ENCODE results near the gene KCNG4. TPM values are rescaled to one million over a fixed set of nuclear protein-coding genes. Genes with fewer than 3 reads are reported as not detected.

The KCNG4 gene
- total RNA-seq, 1 experiment from 2014 or later, result not detected

DNA sequence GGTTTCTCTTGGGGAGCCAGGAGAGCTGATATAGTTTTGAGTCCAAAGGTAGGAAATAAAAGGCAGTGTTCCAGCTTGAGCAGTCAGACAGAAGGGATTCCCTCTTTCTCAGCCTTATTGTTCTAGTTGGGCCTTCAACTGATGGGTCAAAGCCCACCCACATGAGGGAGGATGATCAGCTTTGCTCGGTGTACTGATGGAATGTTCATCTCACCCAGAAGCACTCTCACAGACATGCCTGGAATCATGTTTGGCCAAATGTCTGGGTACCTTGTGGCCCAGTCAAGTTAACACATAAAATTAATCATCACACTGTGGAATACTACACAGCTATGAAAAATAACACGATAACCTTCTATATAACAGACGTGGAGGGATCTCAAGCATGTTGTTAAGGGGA lies 23.1 kb upstream of the KCNG4 start:
- no peaks in the 10 kb centered on the region for H3K4me1 ChIP-seq (ENCODE audit: insufficient read depth, low read length, poor library complexity, severe bottlenecking)
- CTCF ChIA-PET, result no interaction called here
- no peak overlapping the region for H3K4me3 ChIP-seq (ENCODE audit: low read depth, low read length, poor library complexity, severe bottlenecking)
- H3K27me3 ChIP-seq (replicated peaks; ENCODE audit: insufficient read depth, low read depth, low read length, poor library complexity), result no peaks in the 10 kb centered on the region
- no peak overlapping the region for H3K27ac ChIP-seq (ENCODE audit: low read depth, low read length, poor library complexity, severe bottlenecking)
- no TSS peak for BruUV-seq (replicated peaks)
- H3K9me3 ChIP-seq (ENCODE audit: low read depth, low read length, poor library complexity, severe bottlenecking), result no peaks in the 10 kb centered on the region
- intact Hi-C loops (cut with micrococcal nuclease; ENCODE audit: unreplicated experiment), result no loop called here
- DNase-seq (ENCODE audit: low spot score), result no peak
- H3K36me3 ChIP-seq (ENCODE audit: insufficient read depth, low read length, poor library complexity, severe bottlenecking), result no peaks in the 10 kb centered on the region
- TF ChIP-seq, protein P1, sequence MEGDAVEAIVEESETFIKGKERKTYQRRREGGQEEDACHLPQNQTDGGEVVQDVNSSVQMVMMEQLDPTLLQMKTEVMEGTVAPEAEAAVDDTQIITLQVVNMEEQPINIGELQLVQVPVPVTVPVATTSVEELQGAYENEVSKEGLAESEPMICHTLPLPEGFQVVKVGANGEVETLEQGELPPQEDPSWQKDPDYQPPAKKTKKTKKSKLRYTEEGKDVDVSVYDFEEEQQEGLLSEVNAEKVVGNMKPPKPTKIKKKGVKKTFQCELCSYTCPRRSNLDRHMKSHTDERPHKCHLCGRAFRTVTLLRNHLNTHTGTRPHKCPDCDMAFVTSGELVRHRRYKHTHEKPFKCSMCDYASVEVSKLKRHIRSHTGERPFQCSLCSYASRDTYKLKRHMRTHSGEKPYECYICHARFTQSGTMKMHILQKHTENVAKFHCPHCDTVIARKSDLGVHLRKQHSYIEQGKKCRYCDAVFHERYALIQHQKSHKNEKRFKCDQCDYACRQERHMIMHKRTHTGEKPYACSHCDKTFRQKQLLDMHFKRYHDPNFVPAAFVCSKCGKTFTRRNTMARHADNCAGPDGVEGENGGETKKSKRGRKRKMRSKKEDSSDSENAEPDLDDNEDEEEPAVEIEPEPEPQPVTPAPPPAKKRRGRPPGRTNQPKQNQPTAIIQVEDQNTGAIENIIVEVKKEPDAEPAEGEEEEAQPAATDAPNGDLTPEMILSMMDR (conservative IDR thresholded peaks at IDR 0.05; ENCODE audit: low read depth, low read length), result no peak
- no peak for TF ChIP-seq EZH2 (IDR thresholded peaks at IDR 0.05; ENCODE audit: borderline replicate concordance, low read depth, low read length, poor library complexity, severe bottlenecking)
- POLR2A ChIA-PET (ENCODE audit: low non-redundant PET), result no interaction called here

DNA sequence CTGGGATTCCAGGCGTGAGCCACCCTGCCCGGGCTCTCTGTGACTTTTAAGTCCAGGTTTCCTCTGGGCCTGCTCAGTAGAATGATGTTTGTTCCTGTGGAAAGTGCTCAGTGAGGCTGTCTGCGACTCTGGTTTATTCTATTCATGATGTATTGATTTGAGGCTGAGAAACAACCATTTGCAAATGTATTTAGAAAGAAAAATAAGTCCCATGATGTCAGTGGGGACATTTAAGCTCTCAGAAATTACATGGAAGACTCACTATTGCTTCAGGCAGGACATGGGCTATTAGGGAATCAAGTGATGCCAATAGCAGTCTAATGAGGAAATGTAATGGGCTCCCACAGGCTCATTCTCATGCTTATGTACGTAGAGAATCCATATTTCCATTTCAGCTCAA lies 22.2 kb upstream of the KCNG4 start:
- no TSS peak for BruUV-seq (replicated peaks)
- POLR2A ChIA-PET (ENCODE audit: low non-redundant PET), result no interaction called here
- no peaks in the 10 kb centered on the region for H3K27me3 ChIP-seq (replicated peaks; ENCODE audit: insufficient read depth, low read depth, low read length, poor library complexity)

DNA sequence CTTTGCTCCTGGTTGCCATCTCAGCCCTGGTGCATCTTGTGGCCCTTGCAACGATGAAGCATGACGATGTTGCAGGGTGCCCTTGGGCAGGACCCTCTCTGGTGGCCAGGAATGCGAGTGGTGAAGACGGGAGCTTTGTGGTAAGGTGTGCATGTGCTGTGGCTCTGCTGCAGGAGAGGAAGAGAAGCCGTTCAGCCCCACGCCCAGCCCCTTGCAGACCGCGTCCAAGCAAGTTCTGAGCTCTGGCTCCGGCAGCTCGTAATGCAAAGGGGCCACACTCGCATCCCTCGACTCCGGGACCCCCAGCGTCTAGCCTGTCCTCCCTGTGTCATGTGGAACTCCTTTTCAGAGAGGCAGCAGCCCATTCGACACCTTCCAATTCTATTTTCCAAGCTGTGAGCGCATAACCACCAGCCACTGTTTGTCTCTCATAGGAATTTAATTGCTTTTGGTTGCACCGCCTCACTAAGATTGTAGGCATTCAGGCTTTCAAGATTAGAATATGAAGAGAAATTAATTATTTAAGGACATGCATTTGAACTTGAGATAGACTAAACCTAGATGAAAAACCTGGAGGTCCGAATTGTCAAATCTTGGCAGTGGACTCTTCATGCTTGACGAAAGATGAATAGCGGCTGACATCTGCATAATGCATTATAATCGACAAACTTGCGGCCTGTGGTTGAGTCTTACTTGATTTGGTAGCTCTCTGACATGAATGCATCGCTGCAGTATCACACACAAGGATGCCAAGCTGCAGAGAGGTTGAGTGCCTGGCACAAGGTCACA lies 21.1 kb upstream of the KCNG4 start:
- DNase-seq (ENCODE audit: low spot score), result no peak
- Histone ChIP-seq H3K4me3 (ENCODE audit: low read depth, low read length, poor library complexity, severe bottlenecking) (no peak overlapping the region), H3K9me3 (ENCODE audit: low read depth, low read length, poor library complexity, severe bottlenecking) (no peaks in the 10 kb centered on the region), H3K36me3 (ENCODE audit: insufficient read depth, low read length, poor library complexity, severe bottlenecking) (no peaks in the 10 kb centered on the region), H3K4me1 (ENCODE audit: insufficient read depth, low read length, poor library complexity, severe bottlenecking) (no peaks in the 10 kb centered on the region), H3K27me3 (replicated peaks; ENCODE audit: insufficient read depth, low read depth, low read length, poor library complexity) (peaks cover 8% of the 10 kb centered on the region), H3K27ac (ENCODE audit: low read depth, low read length, poor library complexity, severe bottlenecking) (no peak overlapping the region)
- intact Hi-C loops (cut with micrococcal nuclease; ENCODE audit: unreplicated experiment), result no loop called here
- CTCF ChIA-PET, result no interaction called here
- BruUV-seq (replicated peaks), result no TSS peak
- POLR2A ChIA-PET (ENCODE audit: low non-redundant PET), result no interaction called here
- TF ChIP-seq, protein P1 (conservative IDR thresholded peaks at IDR 0.05; ENCODE audit: low read depth, low read length), result no peak
- TF ChIP-seq EZH2 (IDR thresholded peaks at IDR 0.05; ENCODE audit: borderline replicate concordance, low read depth, low read length, poor library complexity, severe bottlenecking), result no peak

More for the DNA sequence above, 22.2 kb upstream of the KCNG4 start:
- intact Hi-C loops (cut with micrococcal nuclease; ENCODE audit: unreplicated experiment), result no loop called here
- no peak for DNase-seq (ENCODE audit: low spot score)
- no peaks in the 10 kb centered on the region for H3K36me3 ChIP-seq (ENCODE audit: insufficient read depth, low read length, poor library complexity, severe bottlenecking)
- H3K4me3 ChIP-seq (ENCODE audit: low read depth, low read length, poor library complexity, severe bottlenecking), result no peak overlapping the region
- H3K9me3 ChIP-seq (ENCODE audit: low read depth, low read length, poor library complexity, severe bottlenecking), result no peaks in the 10 kb centered on the region
- H3K27ac ChIP-seq (ENCODE audit: low read depth, low read length, poor library complexity, severe bottlenecking), result no peak overlapping the region
- no peak for TF ChIP-seq EZH2 (IDR thresholded peaks at IDR 0.05; ENCODE audit: borderline replicate concordance, low read depth, low read length, poor library complexity, severe bottlenecking)
- CTCF ChIA-PET, result no interaction called here
- no peaks in the 10 kb centered on the region for H3K4me1 ChIP-seq (ENCODE audit: insufficient read depth, low read length, poor library complexity, severe bottlenecking)

DNA sequence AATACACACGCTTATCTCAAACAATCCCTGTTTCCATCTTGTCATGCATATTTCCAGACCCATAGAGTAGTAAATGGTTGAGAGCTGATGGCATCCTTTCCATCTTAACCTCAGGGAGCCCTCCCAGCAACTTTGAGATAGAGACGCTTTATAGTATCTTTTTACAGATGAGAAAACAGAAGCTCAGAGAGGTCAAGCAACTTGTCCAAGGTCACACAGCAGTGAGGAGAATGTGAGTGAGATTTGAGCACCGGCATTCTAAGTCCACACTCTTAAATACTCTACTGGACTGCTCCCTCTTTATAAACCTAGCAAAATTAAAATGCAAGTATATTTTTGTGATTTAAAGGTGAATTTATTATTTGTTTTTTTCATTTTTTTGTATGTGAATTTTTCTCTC lies 19.9 kb upstream of the KCNG4 start:
- Histone ChIP-seq H3K9me3 (ENCODE audit: low read depth, low read length, poor library complexity, severe bottlenecking) (no peaks in the 10 kb centered on the region), H3K4me3 (ENCODE audit: low read depth, low read length, poor library complexity, severe bottlenecking) (no peak overlapping the region), H3K27ac (ENCODE audit: low read depth, low read length, poor library complexity, severe bottlenecking) (no peak overlapping the region), H3K36me3 (ENCODE audit: insufficient read depth, low read length, poor library complexity, severe bottlenecking) (no peaks in the 10 kb centered on the region), H3K4me1 (ENCODE audit: insufficient read depth, low read length, poor library complexity, severe bottlenecking) (no peaks in the 10 kb centered on the region), H3K27me3 (replicated peaks; ENCODE audit: insufficient read depth, low read depth, low read length, poor library complexity) (peaks cover 16% of the 10 kb centered on the region)
- ChIA-PET CTCF (no interaction called here), POLR2A (ENCODE audit: low non-redundant PET) (interaction anchor here (0.7 kb wide), 1 partner anchor 11 kb away, joined by 6 read pairs; no protein-coding TSS in a partner anchor)
- no TSS peak for BruUV-seq (replicated peaks)
- intact Hi-C loops (cut with micrococcal nuclease; ENCODE audit: unreplicated experiment), result no loop called here
- no peak for TF ChIP-seq EZH2 (IDR thresholded peaks at IDR 0.05; ENCODE audit: borderline replicate concordance, low read depth, low read length, poor library complexity, severe bottlenecking)
- TF ChIP-seq, protein P1 (conservative IDR thresholded peaks at IDR 0.05; ENCODE audit: low read depth, low read length), result no peak
- DNase-seq (ENCODE audit: low spot score), result no peak
